Osteocyte (in vitro differentiated cells): ENCODE measurements around the gene PPIL4. TPM values are rescaled to one million over a fixed set of nuclear protein-coding genes. Genes with fewer than 3 reads are reported as not detected.
A peak's percentile ranks its signal among the peaks of the same experiment; 100 is the strongest.

Source experiments
- DNase-seq: peaks from one replicate; pipeline ENCODE4 v3.0.0; 2021; ENCODE audit warnings: mixed read lengths; ENCODE audit not compliant: unreplicated experiment; ENCODE audit errors: extremely low spot score
- H3K27ac Mint-ChIP-seq: one replicate; pipeline ENCODE4 v1.8.0; 2021; ENCODE audit warnings: mild to moderate bottlenecking, mixed read lengths; ENCODE audit not compliant: unreplicated experiment
- H3K27me3 Mint-ChIP-seq: one replicate; pipeline ENCODE4 v1.8.0; 2021; ENCODE audit warnings: mixed read lengths; ENCODE audit not compliant: unreplicated experiment
- H3K36me3 Mint-ChIP-seq: one replicate; pipeline ENCODE4 v1.8.0; 2021; ENCODE audit warnings: mixed read lengths; ENCODE audit not compliant: unreplicated experiment
- H3K4me1 Mint-ChIP-seq: one replicate; pipeline ENCODE4 v1.8.0; 2021; ENCODE audit warnings: mixed read lengths; ENCODE audit not compliant: unreplicated experiment
- H3K4me3 Mint-ChIP-seq: one replicate; pipeline ENCODE4 v1.8.0; 2021; ENCODE audit warnings: mild to moderate bottlenecking, moderate library complexity, mixed read lengths; ENCODE audit not compliant: unreplicated experiment
- H3K9me3 Mint-ChIP-seq: one replicate; pipeline ENCODE4 v1.8.0; 2021; ENCODE audit warnings: mixed read lengths; ENCODE audit not compliant: unreplicated experiment
- total RNA-seq: library from RNA; stranded (reverse); gene quantifications from 2 replicates; pipeline ENCODE4 v1.2.1, GENCODE V29; 2021
- TF ChIP-seq, protein P1 (sequence below): fragments of 200-600 bp; sonication (generic); IDR thresholded peaks from 2 replicates; pipeline ENCODE4 v1.5.0; 2021; ENCODE audit warnings: antibody characterized with exemption, mild to moderate bottlenecking, moderate library complexity

The PPIL4 gene
- total RNA-seq, 1 donor from 2014 or later = 34.3 TPM

DNA sequence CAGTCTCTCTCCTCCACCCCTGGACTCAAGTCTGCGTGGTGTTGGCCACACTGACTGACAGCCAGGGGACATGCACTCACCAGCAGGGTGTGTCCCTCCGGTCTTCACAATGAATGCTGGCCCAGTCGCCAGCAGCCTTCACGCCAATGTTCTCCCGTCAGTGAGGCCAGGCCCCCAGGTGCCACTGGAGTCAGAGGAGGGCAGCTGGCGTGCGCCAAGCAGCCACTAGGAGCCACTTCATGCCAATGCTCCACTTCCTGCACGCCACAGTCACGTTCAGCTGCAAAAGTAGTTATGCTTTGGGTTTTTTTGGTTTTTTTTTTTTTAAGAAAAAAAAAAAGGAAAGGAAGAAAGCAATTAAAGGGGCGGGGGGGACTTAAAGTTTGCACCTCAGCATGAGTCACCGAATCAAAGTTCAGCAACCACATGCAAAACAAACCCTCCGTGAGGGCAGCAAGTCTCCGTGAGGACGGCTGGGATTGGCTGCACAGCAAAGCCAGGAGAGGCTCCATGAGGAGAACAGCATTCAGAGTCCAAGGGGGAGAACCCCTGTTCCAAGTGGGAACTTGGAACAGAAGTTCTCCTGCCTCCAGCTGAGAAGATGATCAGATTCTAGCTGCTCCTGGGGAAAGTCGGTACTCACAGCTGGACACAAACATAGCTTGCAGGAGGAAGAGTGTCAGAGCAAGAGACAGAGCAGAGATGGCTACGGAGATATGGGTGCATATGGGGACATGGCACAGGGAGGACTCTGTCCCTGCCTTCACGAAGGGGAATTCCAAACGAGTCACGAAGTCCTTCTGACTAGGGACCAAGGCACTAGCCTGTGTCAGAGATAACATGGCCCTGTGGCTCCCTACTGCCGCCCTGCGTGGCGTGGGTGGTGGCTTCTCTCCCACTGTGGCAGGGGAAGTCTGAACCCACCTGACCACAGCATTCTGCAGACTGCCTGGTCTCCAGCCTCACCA, 60.8 kb downstream of the PPIL4 start, which contains the start of gene ZC3H12D:
Gene ZC3H12D, minus strand, starts transcription at position 282 of the 968 bp plus-strand sequence. CDS start 10,471 bp downstream, outside the sequence.
- Mint-ChIP-seq H3K36me3 (no peaks in the 10 kb centered on the region), H3K27ac (peak within 1 kb of the TSS; percentile 56), H3K4me3 (no peak within 1 kb of the TSS), H3K27me3 (no peaks in the 10 kb centered on the region), H3K9me3 (no peaks in the 10 kb centered on the region), H3K4me1 (peaks cover 42% of the 10 kb centered on the region)
- no peak for DNase-seq
- TF ChIP-seq, protein P1, sequence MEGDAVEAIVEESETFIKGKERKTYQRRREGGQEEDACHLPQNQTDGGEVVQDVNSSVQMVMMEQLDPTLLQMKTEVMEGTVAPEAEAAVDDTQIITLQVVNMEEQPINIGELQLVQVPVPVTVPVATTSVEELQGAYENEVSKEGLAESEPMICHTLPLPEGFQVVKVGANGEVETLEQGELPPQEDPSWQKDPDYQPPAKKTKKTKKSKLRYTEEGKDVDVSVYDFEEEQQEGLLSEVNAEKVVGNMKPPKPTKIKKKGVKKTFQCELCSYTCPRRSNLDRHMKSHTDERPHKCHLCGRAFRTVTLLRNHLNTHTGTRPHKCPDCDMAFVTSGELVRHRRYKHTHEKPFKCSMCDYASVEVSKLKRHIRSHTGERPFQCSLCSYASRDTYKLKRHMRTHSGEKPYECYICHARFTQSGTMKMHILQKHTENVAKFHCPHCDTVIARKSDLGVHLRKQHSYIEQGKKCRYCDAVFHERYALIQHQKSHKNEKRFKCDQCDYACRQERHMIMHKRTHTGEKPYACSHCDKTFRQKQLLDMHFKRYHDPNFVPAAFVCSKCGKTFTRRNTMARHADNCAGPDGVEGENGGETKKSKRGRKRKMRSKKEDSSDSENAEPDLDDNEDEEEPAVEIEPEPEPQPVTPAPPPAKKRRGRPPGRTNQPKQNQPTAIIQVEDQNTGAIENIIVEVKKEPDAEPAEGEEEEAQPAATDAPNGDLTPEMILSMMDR = peak; percentile 33

DNA sequence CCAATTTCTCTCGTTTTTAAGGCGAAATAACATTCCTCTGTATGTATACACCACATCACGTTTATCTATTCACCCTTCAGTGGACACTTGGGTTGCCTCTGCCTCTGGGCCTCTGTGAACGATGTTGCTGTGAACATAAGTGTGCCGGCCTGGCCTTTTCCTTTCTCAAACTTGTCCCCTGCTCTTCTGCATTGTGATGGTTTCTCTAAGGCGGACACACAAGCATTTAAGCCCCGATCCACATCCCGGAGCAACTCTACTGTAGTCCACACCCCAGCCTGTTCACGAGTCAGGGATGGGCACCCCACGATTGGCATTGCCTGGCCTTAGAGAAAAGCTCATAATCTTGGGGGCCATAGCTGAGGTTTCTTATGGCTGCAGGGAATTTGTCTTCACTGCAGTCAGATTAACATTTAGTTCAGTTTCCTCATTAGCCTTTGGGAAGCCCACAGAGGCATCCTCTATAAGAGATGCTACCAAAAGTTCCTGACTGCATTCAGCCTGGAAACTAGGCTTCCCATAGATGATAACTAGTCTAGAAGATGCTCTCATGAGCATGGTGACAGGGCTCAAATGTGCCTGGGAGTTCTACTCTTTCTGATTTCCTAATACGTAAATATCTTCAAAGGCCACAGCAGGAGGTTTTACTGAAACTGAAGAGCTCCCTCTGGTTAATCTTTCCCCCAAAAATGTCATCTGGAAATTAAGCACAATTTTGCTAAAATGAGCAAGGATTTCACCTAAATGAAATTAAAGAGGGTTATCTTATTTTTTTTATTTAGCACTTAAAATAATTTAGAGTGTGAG, 61.8 kb downstream of the PPIL4 start:
- TF ChIP-seq, protein P1 = no peak
- no peaks in the 10 kb centered on the region for H3K9me3 Mint-ChIP-seq
- no peaks in the 10 kb centered on the region for H3K36me3 Mint-ChIP-seq
- peak overlapping the region; percentile 48 for H3K27ac Mint-ChIP-seq
- H3K27me3 Mint-ChIP-seq = no peaks in the 10 kb centered on the region
- peak; percentile 67 for DNase-seq
- H3K4me1 Mint-ChIP-seq = peaks cover 42% of the 10 kb centered on the region
- H3K4me3 Mint-ChIP-seq = no peak overlapping the region

DNA sequence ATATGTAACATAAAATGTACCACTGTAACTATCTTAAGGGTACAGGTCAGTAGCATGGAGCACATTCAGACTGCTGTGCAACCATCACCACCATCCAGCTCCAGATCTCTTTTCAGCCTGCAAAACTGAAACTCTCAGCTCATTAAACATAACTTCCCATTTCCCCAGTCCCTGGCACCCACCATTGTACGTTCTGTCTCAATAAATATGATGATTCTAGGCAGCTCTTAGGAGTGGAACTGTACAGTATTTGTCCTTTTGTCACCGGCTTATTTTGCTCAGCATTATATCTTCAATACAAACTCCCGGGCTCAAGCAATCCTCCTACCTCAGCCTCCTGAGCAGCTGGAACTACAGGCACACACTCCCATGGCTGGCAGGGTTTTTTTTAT, 62.5 kb downstream of the PPIL4 start:
- H3K4me1 Mint-ChIP-seq = peaks cover 42% of the 10 kb centered on the region
- no peak overlapping the region for H3K27ac Mint-ChIP-seq
- H3K36me3 Mint-ChIP-seq = no peaks in the 10 kb centered on the region
- H3K4me3 Mint-ChIP-seq = no peak overlapping the region
- no peak for DNase-seq
- TF ChIP-seq, protein P1 = no peak
- H3K9me3 Mint-ChIP-seq = no peaks in the 10 kb centered on the region
- H3K27me3 Mint-ChIP-seq = no peaks in the 10 kb centered on the region

DNA sequence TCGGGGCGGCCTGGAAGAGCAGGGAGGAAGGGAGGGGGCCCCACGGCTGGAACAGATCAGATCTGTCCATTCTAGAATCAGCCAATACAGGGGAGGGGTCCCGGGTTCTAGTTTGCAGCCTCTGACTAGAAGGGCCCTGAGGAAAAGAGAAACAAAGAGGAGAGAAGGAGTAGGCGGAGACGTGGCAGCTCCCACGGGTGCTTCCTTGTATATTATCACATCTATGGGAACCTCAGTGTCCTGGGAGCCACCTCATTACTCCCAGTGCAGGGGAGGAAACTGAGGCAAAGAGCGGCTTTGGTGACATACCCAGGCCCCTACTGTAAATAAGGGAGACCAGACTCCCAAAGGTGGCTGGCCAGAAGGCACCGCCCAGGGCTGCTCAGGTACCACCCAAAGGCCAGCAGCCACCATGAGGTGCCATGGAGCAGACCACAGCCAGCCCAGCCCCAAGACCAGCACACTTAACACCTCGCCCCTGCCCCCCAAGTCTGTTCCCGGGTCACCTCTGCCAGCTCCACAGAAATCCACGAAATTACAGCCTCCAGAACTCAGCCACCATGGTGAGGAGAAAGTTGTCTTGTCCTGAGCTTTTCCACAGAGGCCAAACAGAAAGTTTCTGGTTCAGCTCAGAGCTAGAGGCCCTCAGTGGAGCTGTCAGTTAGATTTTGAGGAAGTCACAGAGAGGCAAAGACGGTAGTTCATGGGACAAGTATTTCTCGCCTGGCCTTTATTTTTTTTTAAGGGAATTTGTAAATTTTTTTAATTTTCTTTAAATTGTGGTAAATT, 63.1 kb downstream of the PPIL4 start:
- peak; percentile 68 for DNase-seq
- peak overlapping the region; percentile 81 for H3K27ac Mint-ChIP-seq
- no peaks in the 10 kb centered on the region for H3K36me3 Mint-ChIP-seq

More for the DNA sequence above, 63.1 kb downstream of the PPIL4 start:
- no peak overlapping the region for H3K4me3 Mint-ChIP-seq
- TF ChIP-seq, protein P1 = no peak
- H3K9me3 Mint-ChIP-seq = no peaks in the 10 kb centered on the region
- no peaks in the 10 kb centered on the region for H3K27me3 Mint-ChIP-seq
- H3K4me1 Mint-ChIP-seq = peaks cover 42% of the 10 kb centered on the region
